GM19438 (cell line): ENCODE data around the gene DNMBP.
"Not testable (repeated sequence)": the region's sequence is repeated elsewhere in the genome, so short reads cannot be mapped to it uniquely, and the experiment has no call there.

Experiments
- ATAC-seq: cut with Tn5 transposase; IDR thresholded peaks from one replicate; pipeline ENCODE4 v1.9.1; 2021; ENCODE audit warnings: low read depth; ENCODE audit not compliant: unreplicated experiment

DNMBP gene

DNA sequence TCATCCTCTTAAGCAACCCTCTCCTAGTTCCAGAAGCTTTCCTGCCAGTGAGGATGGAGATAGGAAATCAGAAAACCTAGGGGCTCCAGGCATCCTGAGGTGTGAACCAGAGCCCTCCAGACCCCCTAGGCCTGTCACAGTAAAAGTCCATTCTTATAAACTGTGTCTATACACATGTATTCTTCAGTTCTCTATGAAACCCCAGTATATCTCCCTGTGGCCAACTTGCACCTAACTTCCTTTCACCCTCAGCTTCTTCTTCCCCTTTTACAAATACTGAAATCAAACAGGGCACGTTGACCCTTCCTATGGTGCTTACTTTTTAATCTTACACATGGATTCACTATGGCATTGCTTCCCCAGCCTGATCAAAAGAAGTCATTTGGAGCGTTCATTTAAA lies 168.9 kb downstream of the DNMBP start:
- ATAC-seq = not testable (repeated sequence)

DNA sequence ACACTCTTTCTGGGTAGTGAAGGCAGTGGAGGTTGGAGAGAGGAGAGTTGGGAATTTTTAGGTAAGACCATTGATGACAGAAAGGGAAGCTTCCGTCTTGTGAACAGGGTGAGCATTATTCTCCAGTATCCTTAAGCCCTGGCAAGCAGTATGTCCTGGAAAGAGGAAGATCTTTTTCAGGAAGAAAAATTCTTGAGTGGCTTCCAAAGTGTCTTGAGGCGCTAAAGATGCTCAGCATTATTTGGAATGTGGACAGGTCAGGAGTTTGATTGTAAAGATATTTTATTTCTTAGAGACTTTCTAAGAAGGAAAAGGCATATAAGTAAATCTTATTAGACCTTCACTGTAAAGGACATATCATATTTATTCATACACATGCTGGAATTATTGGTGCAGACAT lies 173.0 kb downstream of the DNMBP start:
- no peak for ATAC-seq

DNA sequence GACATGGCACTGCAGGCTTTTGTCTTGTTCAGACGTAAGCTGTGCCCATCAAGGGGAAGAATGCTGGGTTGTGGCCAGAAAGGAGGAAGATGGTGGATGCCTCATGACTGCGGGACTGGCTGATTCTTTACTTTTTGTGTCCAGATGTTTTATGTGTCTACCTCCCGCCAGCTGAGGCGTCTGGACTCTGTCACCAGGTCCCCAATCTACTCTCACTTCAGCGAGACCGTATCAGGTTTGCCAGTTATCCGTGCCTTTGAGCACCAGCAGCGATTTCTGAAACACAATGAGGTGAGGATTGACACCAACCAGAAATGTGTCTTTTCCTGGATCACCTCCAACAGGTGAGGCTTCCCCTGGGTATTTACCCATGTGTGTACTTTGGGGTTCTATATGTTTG lies 173.8 kb downstream of the DNMBP start:
- no peak for ATAC-seq

DNA sequence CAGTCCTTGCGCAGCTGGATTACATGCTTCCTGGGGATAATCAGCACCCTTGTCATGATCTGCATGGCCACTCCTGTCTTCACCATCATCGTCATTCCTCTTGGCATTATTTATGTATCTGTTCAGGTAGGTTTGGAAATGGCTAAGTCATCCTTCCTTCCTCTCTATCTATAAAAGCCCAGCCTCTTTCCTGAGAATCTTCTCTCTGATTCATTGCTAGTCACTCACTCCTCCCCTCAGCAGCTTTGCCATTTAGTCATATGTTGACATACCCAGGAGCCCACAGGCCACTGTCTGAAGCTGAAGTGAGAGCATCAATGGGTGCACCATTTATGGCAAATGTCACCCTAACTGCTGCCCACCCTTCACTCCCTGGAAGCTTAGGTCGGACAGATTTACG lies 175.3 kb downstream of the DNMBP start:
- ATAC-seq = no peak

DNA sequence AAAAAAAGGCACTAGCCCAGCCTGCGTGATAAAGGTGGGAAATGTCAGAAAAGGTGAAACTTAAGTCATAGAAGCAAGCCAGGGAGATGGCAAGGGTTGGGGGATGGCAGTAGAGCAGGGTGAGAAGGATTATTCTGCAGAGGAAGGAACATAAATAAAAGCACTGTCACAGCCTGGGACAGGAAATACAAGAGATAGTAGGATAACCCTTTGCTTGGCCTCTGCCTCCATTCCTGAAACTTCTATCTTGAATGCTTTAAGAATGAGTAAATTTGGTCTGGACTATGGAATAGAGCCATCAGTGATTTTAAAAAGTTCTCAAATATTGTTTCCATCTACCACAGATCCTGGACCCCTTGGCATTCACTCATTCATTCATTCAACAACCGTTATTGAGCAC lies 177.3 kb downstream of the DNMBP start:
- ATAC-seq = no peak

DNA sequence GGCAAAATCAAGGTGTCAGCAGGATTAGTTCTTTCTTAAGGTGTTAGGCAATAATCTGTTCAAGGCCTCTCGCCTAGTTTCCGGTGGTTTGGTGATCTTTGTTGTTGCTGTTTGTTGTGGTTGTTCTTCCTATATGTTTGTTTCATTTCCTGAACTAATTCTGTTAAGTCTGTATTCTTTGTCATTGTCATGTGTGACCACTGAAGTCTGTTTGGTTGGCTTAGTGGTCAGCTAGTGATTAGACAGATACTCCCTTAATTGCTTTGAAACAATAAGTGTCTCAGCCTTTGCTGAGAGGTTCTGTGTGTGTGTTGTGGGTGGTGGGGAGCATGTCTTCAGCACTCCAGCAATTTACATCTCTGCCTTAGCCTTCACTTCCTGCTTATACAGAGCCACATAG lies 181.3 kb downstream of the DNMBP start:
- ATAC-seq = no peak

DNA sequence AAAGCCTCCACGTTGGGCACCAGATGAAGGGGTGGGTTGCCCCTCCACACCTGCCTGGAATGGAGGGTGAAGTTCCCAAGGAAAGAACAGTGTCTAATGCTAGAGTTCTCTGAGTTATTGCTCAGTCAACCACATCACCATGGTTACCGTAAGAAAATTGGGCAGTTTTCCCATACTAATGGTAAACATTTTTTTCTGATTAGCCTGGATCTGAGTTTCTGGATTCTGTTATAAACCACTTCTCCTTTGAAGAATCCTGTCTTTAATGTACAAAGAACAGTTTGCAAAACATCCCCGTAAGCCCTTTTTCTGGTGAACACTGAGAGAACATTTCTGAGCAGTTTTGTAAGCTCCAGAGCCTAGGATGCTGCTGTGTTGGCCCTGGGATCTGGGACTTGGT lies 181.8 kb downstream of the DNMBP start:
- no peak for ATAC-seq
